Measurements from ENCODE around the gene ILDR1.
"Not testable (repeated sequence)": the region's sequence is repeated elsewhere in the genome, so short reads cannot be mapped to it uniquely, and the experiment has no call there.

ILDR1 gene

GRCh38 chr3:122021811-122022401, at the start of gene ILDR1:
ILDR1 (minus strand) TSS chr3:122022247; CDS start chr3:122022077, 170 bp downstream.
- in situ Hi-C loops (cut with HindIII; ENCODE audit: low pct_unique_long_range_greater_than_20kb, low sequenced_read_pairs) = no loop called here
- TF ChIP-seq JUND (IDR thresholded peaks at IDR 0.05; ENCODE audit: low read depth) = no peak
- peak; percentile 82 to 84 for DNase-seq (ENCODE audit: low read depth in 1 of 2, low spot score in 1 of 2)

GRCh38 chr3:122067588-122068240, 45.7 kb upstream of the ILDR1 start:
- in situ Hi-C loops (cut with HindIII; ENCODE audit: low pct_unique_long_range_greater_than_20kb, low sequenced_read_pairs) = no loop called here
- no peak for DNase-seq (ENCODE audit: low read depth in 1 of 2, low spot score in 1 of 2)
- no peak for TF ChIP-seq JUND (IDR thresholded peaks at IDR 0.05; ENCODE audit: low read depth)

GRCh38 chr3:122067214-122067550, 45.1 kb upstream of the ILDR1 start:
- in situ Hi-C loops (cut with HindIII; ENCODE audit: low pct_unique_long_range_greater_than_20kb, low sequenced_read_pairs) = no loop called here
- DNase-seq (ENCODE audit: low read depth in 1 of 2, low spot score in 1 of 2) = no peak

GRCh38 chr3:122066331-122067213, 44.5 kb upstream of the ILDR1 start:
- in situ Hi-C loops (cut with HindIII; ENCODE audit: low pct_unique_long_range_greater_than_20kb, low sequenced_read_pairs) = no loop called here
- no peak for TF ChIP-seq JUND (IDR thresholded peaks at IDR 0.05; ENCODE audit: low read depth)
- DNase-seq (ENCODE audit: low read depth in 1 of 2, low spot score in 1 of 2) = no peak

More at GRCh38 chr3:122067214-122067550, 45.1 kb upstream of the ILDR1 start:
- no peak for TF ChIP-seq JUND (IDR thresholded peaks at IDR 0.05; ENCODE audit: low read depth)

- in situ Hi-C loops (cut with HindIII; ENCODE audit: low pct_unique_long_range_greater_than_20kb, low sequenced_read_pairs) = no loop called here
- DNase-seq (ENCODE audit: low read depth in 1 of 2, low spot score in 1 of 2) = no peak
- TF ChIP-seq JUND (IDR thresholded peaks at IDR 0.05; ENCODE audit: low read depth) = no peak
These were observed 42.3 kb upstream of the ILDR1 start for GRCh38 chr3:122064326-122064725.

- TF ChIP-seq JUND (IDR thresholded peaks at IDR 0.05; ENCODE audit: low read depth) = no peak
- in situ Hi-C loops (cut with HindIII; ENCODE audit: low pct_unique_long_range_greater_than_20kb, low sequenced_read_pairs) = no loop called here
These were observed 41.9 kb upstream of the ILDR1 start for GRCh38 chr3:122063908-122064307.

GRCh38 chr3:122060040-122060698, 38.1 kb upstream of the ILDR1 start:
- DNase-seq (ENCODE audit: low read depth in 1 of 2, low spot score in 1 of 2) = no peak
- in situ Hi-C loops (cut with HindIII; ENCODE audit: low pct_unique_long_range_greater_than_20kb, low sequenced_read_pairs) = no loop called here
- TF ChIP-seq JUND (IDR thresholded peaks at IDR 0.05; ENCODE audit: low read depth) = no peak

More at GRCh38 chr3:122063908-122064307, 41.9 kb upstream of the ILDR1 start:
- no peak for DNase-seq (ENCODE audit: low read depth in 1 of 2, low spot score in 1 of 2)

- no peak for TF ChIP-seq JUND (IDR thresholded peaks at IDR 0.05; ENCODE audit: low read depth)
- DNase-seq (ENCODE audit: low read depth in 1 of 2, low spot score in 1 of 2) = no peak
- in situ Hi-C loops (cut with HindIII; ENCODE audit: low pct_unique_long_range_greater_than_20kb, low sequenced_read_pairs) = no loop called here
These were observed 36.2 kb upstream of the ILDR1 start for GRCh38 chr3:122058294-122058693.

- in situ Hi-C loops (cut with HindIII; ENCODE audit: low pct_unique_long_range_greater_than_20kb, low sequenced_read_pairs) = no loop called here
- no peak for TF ChIP-seq JUND (IDR thresholded peaks at IDR 0.05; ENCODE audit: low read depth)
- no peak for DNase-seq (ENCODE audit: low read depth in 1 of 2, low spot score in 1 of 2)
These were observed 35.6 kb upstream of the ILDR1 start for GRCh38 chr3:122057671-122058070.

- no peak for TF ChIP-seq JUND (IDR thresholded peaks at IDR 0.05; ENCODE audit: low read depth)
- in situ Hi-C loops (cut with HindIII; ENCODE audit: low pct_unique_long_range_greater_than_20kb, low sequenced_read_pairs) = no loop called here
- no peak for DNase-seq (ENCODE audit: low read depth in 1 of 2, low spot score in 1 of 2)
These were observed 33.2 kb upstream of the ILDR1 start, which contains the start of gene CD86 for GRCh38 chr3:122055215-122055614. CD86 (plus strand) TSS chr3:122055362; CDS start chr3:122055490, 128 bp downstream.

GRCh38 chr3:122052968-122053367, 30.9 kb upstream of the ILDR1 start:
- DNase-seq (ENCODE audit: low read depth in 1 of 2, low spot score in 1 of 2) = no peak
- in situ Hi-C loops (cut with HindIII; ENCODE audit: low pct_unique_long_range_greater_than_20kb, low sequenced_read_pairs) = no loop called here
- no peak for TF ChIP-seq JUND (IDR thresholded peaks at IDR 0.05; ENCODE audit: low read depth)

- in situ Hi-C loops (cut with HindIII; ENCODE audit: low pct_unique_long_range_greater_than_20kb, low sequenced_read_pairs); DNase-seq (ENCODE audit: low read depth in 1 of 2, low spot score in 1 of 2): not testable (repeated sequence)
These were observed 25.7 kb upstream of the ILDR1 start for GRCh38 chr3:122047773-122048172.

- DNase-seq (ENCODE audit: low read depth in 1 of 2, low spot score in 1 of 2); in situ Hi-C loops (cut with HindIII; ENCODE audit: low pct_unique_long_range_greater_than_20kb, low sequenced_read_pairs): not testable (repeated sequence)
These were observed 25.2 kb upstream of the ILDR1 start for GRCh38 chr3:122047296-122047695.

Data from T47D (cell line).